MV-4-11 (cell line): ENCODE results near the gene BET1L.
"Not testable (repeated sequence)": the region's sequence is repeated elsewhere in the genome, so short reads cannot be mapped to it uniquely, and the experiment has no call there.

ENCODE experiments used
- DNase-seq: peaks from one replicate; lab custom pipeline; 2025; lab: John Stamatoyannopoulos, UW

BET1L gene

GRCh38 chr11:227824-228379, 20.7 kb upstream of the BET1L start:
- DNase-seq: no peak

GRCh38 chr11:225734-226453, 18.7 kb upstream of the BET1L start:
- DNase-seq: peak; percentile 77

GRCh38 chr11:224424-224823, 17.2 kb upstream of the BET1L start:
- DNase-seq: no peak

GRCh38 chr11:223884-224283, 16.7 kb upstream of the BET1L start:
- no peak for DNase-seq

GRCh38 chr11:223026-223789, 16.0 kb upstream of the BET1L start:
- no peak for DNase-seq

- no peak for DNase-seq
These were observed 15.0 kb upstream of the BET1L start for GRCh38 chr11:221998-222789.

GRCh38 chr11:221539-221938, 14.3 kb upstream of the BET1L start:
- DNase-seq: no peak

GRCh38 chr11:220641-221215, 13.5 kb upstream of the BET1L start:
- DNase-seq: not testable (repeated sequence)

GRCh38 chr11:218815-219593, 11.8 kb upstream of the BET1L start:
- DNase-seq: no peak

- no peak for DNase-seq
These were observed 10.5 kb upstream of the BET1L start for GRCh38 chr11:217704-218103.

GRCh38 chr11:216081-216974, 9.1 kb upstream of the BET1L start:
- DNase-seq: no peak

- peak; percentile 21 for DNase-seq
These were observed 8.4 kb upstream of the BET1L start for GRCh38 chr11:215581-216037.

GRCh38 chr11:214083-214482, 6.9 kb upstream of the BET1L start:
- DNase-seq: no peak

- DNase-seq: no peak
These were observed 5.9 kb upstream of the BET1L start for GRCh38 chr11:213111-213510.

- DNase-seq: no peak
These were observed 5.2 kb upstream of the BET1L start for GRCh38 chr11:212150-213100.

- DNase-seq: no peak
These were observed 4.5 kb upstream of the BET1L start for GRCh38 chr11:211741-212140.

- DNase-seq: no peak
These were observed 4.1 kb upstream of the BET1L start for GRCh38 chr11:211295-211694.

GRCh38 chr11:210803-211180, 3.6 kb upstream of the BET1L start:
- no peak for DNase-seq
